Upper lobe of left lung (tissue), 6 donors: ENCODE data around the gene KCNJ15. TPM values are rescaled to one million over a fixed set of nuclear protein-coding genes. Genes with fewer than 3 reads are reported as not detected.

Experiments used
- ATAC-seq, 2 donors: fragments of 200-7000 bp; cut with Tn5 transposase; one replicate each; pipeline ENCODE4 v1.9.1; 2022; ENCODE audit warnings: mild to moderate bottlenecking in 2 of 2, moderate library complexity in 2 of 2; ENCODE audit not compliant: low FRiP score in 2 of 2
- DNase-seq, 2 donors: peaks; one replicate each; pipeline ENCODE4 v3.0.0-alpha.2; 2019 to 2020
- H3K27ac ChIP-seq, 4 donors: fragments of 200-600 bp; sonication (generic); one replicate each; pipeline ENCODE4 v1.5.1; 2016 to 2019
- H3K27me3 ChIP-seq, 4 donors: fragments of 200-600 bp; sonication (generic); one replicate each; pipeline ENCODE4 v1.5.1; 2017 to 2019
- H3K36me3 ChIP-seq, 4 donors: fragments of 200-600 bp; sonication (generic); one replicate each; pipeline ENCODE4 v1.5.1; 2016 to 2019
- H3K4me1 ChIP-seq, 4 donors: fragments of 200-600 bp; sonication (generic); one replicate each; pipeline ENCODE4 v1.5.1; 2018 to 2019
- H3K4me3 ChIP-seq, 4 donors: fragments of 200-600 bp; sonication (generic); one replicate each; pipeline ENCODE4 v1.5.1; 2017 to 2019; ENCODE audit warnings: mild to moderate bottlenecking in 2 of 4, moderate library complexity in 1 of 4
- H3K9me3 ChIP-seq, 4 donors: fragments of 200-600 bp; sonication (generic); one replicate each; pipeline ENCODE4 v1.5.1; 2018 to 2019
- EP300 ChIP-seq, 4 donors: sonication (generic); formaldehyde crosslinking; IDR thresholded peaks; one replicate each; pipeline ENCODE4 v1.5.1; 2017; ENCODE audit warnings: antibody characterized with exemption in 4 of 4, control low read depth in 2 of 4
- POLR2A ChIP-seq, 4 donors: fragments of 450-650 bp; IDR thresholded peaks; one replicate each; pipeline ENCODE4 v1.5.1; 2016 to 2017; ENCODE audit warnings: antibody characterized with exemption in 4 of 4, mild to moderate bottlenecking in 2 of 4
- POLR2AphosphoS5 ChIP-seq, 2 donors: sonication (generic); formaldehyde crosslinking; IDR thresholded peaks; one replicate each; pipeline ENCODE4 v1.5.1; 2017; ENCODE audit warnings: antibody characterized with exemption in 2 of 2
- WGBS, 2 donors: methylation state at CpG; one replicate each; pipeline ENCODE4 v1.1.5; 2017 to 2018; 5-methylcytosine and 5-hydroxymethylcytosine counted together
- total RNA-seq, 6 donors: library from RNA; depleted of rRNA in 4 of 6; stranded (reverse); fragments of >200 nt in 4 of 6; gene quantifications; one replicate each; pipeline versions ENCODE4 v1.1.0 to v1.2.1, GENCODE V29; 2016 to 2021
- TF ChIP-seq, protein P1 (sequence below), 6 experiments: fragments of 450-650 bp in 4 of 6; fragments of 200-600 bp in 2 of 6; sonication (generic) in 2 of 6; IDR thresholded peaks; one replicate each; pipeline ENCODE4 v1.5.1; 2016 to 2019; ENCODE audit warnings: antibody characterized with exemption in 6 of 6
- donor health status: DM: no; HTN: no; CAD: no; lungs with moderate emphysema.
- donor health status: DM: no; HTN: yes; CAD: no; lungs with severe emphysema.

The KCNJ15 gene
- total RNA-seq, 6 donors from 2014 or later: 17.9 to 93.0 (median 48.6) TPM

- ATAC-seq (peak; percentile 44 to 46), DNase-seq (peak in 1 of 2 donors; percentile 56)
- WGBS, 2 donors: 74 to 77% methylated on average over 8 of the region's 8 CpGs
- no peaks in the 10 kb centered on the region for H3K9me3 ChIP-seq
- no peaks in the 10 kb centered on the region for H3K36me3 ChIP-seq
- peak overlapping the region; percentile 37 to 77 (median 64) for H3K27ac ChIP-seq
- peak in 1 of 2 donors; percentile 64 for TF ChIP-seq POLR2AphosphoS5 (IDR thresholded peaks at IDR 0.05)
- no peak for TF ChIP-seq EP300 (IDR thresholded peaks at IDR 0.05)
- no peak overlapping the region for H3K4me3 ChIP-seq
- peaks cover 9 to 27% (median 20%) of the 10 kb centered on the region in 4 donors for H3K4me1 ChIP-seq
- no peaks in the 10 kb centered on the region for H3K27me3 ChIP-seq
These were observed 17.2 kb downstream of the KCNJ15 start for GRCh38 chr21:38273745-38274542.

GRCh38 chr21:38277501-38278131 lies 20.8 kb downstream of the KCNJ15 start:
- DNase-seq (peak in 1 of 2 donors; percentile 75), ATAC-seq (peak; percentile 87 to 96)
- Histone ChIP-seq H3K27me3 (no peaks in the 10 kb centered on the region), H3K36me3 (peaks cover 0 to 3% (median 0%) of the 10 kb centered on the region in 4 donors), H3K4me1 (peaks cover 0 to 16% (median 9%) of the 10 kb centered on the region in 4 donors), H3K9me3 (no peaks in the 10 kb centered on the region), H3K27ac (peak overlapping the region; percentile 69 to 81 (median 74)), H3K4me3 (no peak overlapping the region)
- 50 to 73% methylated on average over 9 of the region's 9 CpGs for WGBS, 2 donors
- peak in 1 of 2 donors; percentile 37 for TF ChIP-seq POLR2AphosphoS5 (IDR thresholded peaks at IDR 0.05)
- TF ChIP-seq, protein P1, sequence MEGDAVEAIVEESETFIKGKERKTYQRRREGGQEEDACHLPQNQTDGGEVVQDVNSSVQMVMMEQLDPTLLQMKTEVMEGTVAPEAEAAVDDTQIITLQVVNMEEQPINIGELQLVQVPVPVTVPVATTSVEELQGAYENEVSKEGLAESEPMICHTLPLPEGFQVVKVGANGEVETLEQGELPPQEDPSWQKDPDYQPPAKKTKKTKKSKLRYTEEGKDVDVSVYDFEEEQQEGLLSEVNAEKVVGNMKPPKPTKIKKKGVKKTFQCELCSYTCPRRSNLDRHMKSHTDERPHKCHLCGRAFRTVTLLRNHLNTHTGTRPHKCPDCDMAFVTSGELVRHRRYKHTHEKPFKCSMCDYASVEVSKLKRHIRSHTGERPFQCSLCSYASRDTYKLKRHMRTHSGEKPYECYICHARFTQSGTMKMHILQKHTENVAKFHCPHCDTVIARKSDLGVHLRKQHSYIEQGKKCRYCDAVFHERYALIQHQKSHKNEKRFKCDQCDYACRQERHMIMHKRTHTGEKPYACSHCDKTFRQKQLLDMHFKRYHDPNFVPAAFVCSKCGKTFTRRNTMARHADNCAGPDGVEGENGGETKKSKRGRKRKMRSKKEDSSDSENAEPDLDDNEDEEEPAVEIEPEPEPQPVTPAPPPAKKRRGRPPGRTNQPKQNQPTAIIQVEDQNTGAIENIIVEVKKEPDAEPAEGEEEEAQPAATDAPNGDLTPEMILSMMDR (IDR thresholded peaks at IDR 0.05): no peak
- no peak for TF ChIP-seq POLR2A (IDR thresholded peaks at IDR 0.05)
- peak in 1 of 4 donors; percentile 11 for TF ChIP-seq EP300 (IDR thresholded peaks at IDR 0.05)

DNA sequence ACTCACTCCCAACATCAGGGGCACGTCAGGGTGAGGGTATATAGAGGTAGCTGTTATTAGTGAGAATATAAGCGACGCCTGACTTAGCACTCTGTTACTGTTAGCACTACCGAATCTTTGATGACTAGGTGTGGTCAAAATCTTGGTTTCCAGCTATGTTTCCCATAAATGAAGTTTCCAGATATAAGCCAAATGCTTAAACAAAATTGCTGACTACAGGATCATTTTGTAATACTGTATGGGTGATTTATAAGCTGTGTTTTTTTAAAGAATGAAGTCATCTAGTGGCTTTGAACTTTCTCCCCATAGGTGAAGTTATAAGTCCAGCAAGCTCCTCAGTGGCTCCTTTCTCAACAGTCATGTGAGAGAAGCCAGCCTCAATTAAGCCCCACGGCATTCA lies 23.7 kb downstream of the KCNJ15 start:
- WGBS, 2 donors: 77 to 84% methylated on average over 5 of the region's 5 CpGs
- Histone ChIP-seq H3K4me1 (peaks cover 7 to 26% (median 19%) of the 10 kb centered on the region in 4 donors), H3K4me3 (no peak overlapping the region), H3K27me3 (no peaks in the 10 kb centered on the region), H3K36me3 (peaks cover 0 to 3% (median 0%) of the 10 kb centered on the region in 4 donors), H3K9me3 (no peaks in the 10 kb centered on the region), H3K27ac (peak overlapping the region in 1 of 4 donors; percentile 77)
- DNase-seq (no peak), ATAC-seq (no peak)
- TF ChIP-seq POLR2A (IDR thresholded peaks at IDR 0.05) (no peak), POLR2AphosphoS5 (IDR thresholded peaks at IDR 0.05) (no peak), EP300 (IDR thresholded peaks at IDR 0.05) (no peak)
- TF ChIP-seq, protein P1 (IDR thresholded peaks at IDR 0.05): no peak

DNA sequence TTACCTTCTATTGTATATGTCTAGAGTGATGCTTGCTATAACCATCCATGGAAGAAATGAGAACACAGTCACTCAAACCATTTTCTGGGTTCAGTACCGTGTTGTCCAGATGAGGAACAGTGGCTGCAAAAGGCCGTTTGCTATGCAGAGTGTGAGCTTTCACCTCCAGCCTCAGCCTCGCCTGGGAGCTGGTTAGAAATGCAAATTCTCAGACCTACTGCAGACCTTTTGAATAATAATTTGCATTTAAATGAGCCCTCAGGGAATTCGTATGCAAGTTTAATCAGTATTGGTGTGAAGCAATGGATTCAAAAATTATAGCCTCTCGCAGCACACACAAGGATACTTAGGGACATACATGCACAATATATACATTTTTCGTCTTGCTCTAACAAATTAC lies 24.1 kb downstream of the KCNJ15 start:
- no peak for DNase-seq
- H3K27me3 ChIP-seq: no peaks in the 10 kb centered on the region
- peaks cover 0 to 3% (median 0%) of the 10 kb centered on the region in 4 donors for H3K36me3 ChIP-seq
- no peak overlapping the region for H3K27ac ChIP-seq
- no peak overlapping the region for H3K4me3 ChIP-seq
- H3K4me1 ChIP-seq: peaks cover 7 to 26% (median 19%) of the 10 kb centered on the region in 4 donors
- TF ChIP-seq, protein P1 (IDR thresholded peaks at IDR 0.05): no peak
- no peak for TF ChIP-seq POLR2A (IDR thresholded peaks at IDR 0.05)
- no peak for TF ChIP-seq POLR2AphosphoS5 (IDR thresholded peaks at IDR 0.05)
- no peak for TF ChIP-seq EP300 (IDR thresholded peaks at IDR 0.05)
- no peaks in the 10 kb centered on the region for H3K9me3 ChIP-seq
- no peak for ATAC-seq
- WGBS, 2 donors: 59 to 72% methylated on average over 6 of the region's 6 CpGs

GRCh38 chr21:38282921-38283320 lies 26.1 kb downstream of the KCNJ15 start:
- TF ChIP-seq POLR2A (IDR thresholded peaks at IDR 0.05): peak in 1 of 4 donors; percentile 22
- TF ChIP-seq POLR2AphosphoS5 (IDR thresholded peaks at IDR 0.05): peak in 1 of 2 donors; percentile 68
- TF ChIP-seq, protein P1 (IDR thresholded peaks at IDR 0.05): no peak
- peak; percentile 47 to 83 (median 70) for TF ChIP-seq EP300 (IDR thresholded peaks at IDR 0.05)
- Histone ChIP-seq H3K4me3 (no peak overlapping the region), H3K36me3 (peaks cover 0 to 3% (median 0%) of the 10 kb centered on the region in 4 donors), H3K27me3 (no peaks in the 10 kb centered on the region), H3K4me1 (peaks cover 7 to 36% (median 21%) of the 10 kb centered on the region in 4 donors), H3K27ac (peak overlapping the region; percentile 55 to 83 (median 76)), H3K9me3 (no peaks in the 10 kb centered on the region)
- ATAC-seq: peak in 1 of 2 donors; percentile 76
- DNase-seq: no peak
- 84 to 97% methylated on average over 3 of the region's 3 CpGs for WGBS, 2 donors
